AG20443 (cell line): ENCODE measurements around the gene C2CD4A.

Experiments used
- DNase-seq: peaks from one replicate; pipeline ENCODE4 v3.0.0; 2012; ENCODE audit warnings: low spot score, mixed read lengths

C2CD4A gene

DNA sequence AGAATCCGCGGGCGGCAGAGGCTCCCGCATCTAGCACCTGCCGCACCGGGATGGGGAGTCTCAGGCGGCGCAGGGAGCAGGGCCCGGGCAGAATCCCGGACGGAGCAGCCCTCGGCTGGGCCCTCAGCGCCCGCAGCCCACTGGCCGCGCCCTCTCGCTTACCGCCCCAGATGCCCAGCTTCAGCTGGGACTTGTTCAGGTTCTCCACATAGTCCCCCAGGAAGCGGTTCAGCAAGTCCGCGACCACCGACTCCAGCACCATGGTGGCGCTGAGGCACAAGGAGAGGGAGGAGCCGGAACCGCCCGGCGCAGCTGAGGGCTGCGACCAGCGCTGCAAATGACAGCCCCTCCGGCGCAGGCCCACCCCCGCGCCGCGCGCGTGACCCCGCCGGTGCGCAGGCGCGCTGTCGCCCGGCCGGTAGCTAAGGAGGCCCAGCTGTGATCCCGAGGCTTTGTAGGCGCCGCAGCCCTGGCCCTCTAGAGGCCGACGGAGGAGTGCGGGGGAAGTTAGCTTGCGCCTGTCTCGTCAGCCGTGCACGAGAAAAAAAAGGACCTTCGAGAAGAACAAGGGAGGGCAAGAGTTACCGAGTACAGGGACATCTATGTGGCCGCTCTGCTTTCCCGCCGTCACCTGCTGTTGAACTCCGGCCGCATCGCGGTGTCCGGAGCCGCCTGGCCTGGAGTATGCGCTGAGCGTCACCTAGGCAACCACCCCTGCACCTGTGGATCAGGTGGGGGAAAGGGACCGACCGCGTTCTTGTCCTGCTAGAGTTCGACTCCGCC, 6.5 kb upstream of the C2CD4A start, which contains the start of gene VPS13C:
VPS13C (minus strand) TSS at position 335 of the 783 bp plus-strand sequence; CDS start at position 262, 73 bp downstream.
- peak; percentile 99 for DNase-seq

DNA sequence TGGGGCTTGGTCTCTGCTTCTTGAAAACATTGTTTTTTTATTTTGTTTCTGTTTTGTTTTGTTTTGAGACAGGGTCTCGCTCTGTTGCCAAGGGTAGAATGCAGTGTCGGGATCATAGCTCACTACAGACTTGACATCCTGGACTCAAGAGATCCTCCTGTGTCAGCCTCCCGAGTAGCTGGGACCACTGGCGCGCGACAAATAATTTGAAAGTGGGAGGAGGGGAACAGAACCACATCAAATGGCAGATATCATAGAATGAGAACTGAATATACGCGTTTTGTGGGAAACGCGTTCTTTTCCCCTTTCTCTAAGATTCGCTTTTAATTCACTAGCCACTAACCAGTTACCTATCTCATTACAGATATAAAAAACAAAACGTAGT, 5.9 kb upstream of the C2CD4A start:
- DNase-seq = no peak

DNA sequence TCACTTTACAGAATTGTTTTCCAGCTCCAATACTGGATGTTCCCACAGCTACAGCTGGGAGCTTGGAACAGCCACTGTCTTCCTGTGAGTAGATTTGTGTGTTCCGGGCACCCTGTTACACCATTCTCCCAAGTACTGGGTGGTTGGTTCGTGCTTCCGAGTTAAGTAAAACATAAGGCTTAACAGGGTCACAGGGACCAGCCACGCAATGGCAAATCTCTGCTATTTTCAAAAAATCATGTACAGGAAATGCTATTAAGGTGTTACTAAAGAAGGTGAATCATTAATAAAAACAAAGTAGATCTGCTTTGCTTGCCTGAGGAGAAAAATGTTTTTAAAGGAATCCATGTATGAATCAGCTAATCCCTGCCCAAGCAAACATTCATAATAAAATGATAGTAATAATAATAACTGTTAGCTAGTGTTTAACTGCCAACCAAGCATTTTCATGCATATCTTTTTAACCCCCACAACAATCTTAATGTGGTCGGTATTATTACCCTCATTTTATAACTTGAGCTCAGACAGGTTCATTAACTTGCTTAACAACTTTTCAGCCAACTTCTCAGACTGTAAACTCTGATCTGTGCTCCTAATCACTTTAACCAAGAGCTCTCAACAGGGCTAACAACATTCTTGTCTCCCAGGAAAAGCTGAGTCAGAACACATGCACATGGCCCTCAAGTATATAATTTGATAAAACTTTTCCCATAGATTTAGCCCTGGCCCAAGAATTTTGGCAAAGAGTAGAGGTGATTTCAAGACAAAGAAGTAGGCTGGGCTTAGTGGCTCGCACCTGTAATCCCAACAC, 2.7 kb upstream of the C2CD4A start:
- DNase-seq = no peak

DNA sequence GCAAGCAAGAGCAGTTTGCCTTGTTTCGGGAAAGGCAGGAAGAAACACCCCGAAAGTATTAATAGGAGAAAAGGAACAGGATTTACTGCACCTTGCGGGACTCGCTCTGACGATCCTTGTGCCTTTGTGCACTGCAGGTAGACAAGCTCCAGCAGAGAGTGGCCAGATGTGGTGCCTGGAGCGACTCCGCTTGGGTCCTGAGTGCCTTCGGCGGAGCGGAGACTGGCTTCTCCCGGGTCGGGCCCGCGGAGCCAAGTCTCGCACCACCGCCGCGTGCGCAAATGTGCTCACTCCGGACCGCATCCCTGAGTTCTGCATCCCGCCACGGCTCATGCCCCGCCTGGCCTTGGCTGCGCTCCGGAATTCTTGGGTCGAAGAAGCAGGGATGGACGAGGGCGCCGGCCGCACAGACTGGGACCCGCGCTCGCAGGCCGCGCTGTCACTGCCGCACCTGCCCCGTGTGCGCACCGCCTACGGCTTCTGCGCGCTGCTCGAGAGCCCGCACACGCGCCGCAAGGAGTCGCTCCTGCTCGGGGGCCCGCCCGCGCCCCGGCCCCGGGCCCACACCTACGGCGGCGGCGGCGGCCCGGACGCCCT, 769 bp downstream of the C2CD4A start:
- DNase-seq = peak; percentile 37

- peak; percentile 63 for DNase-seq
These were observed 1.5 kb downstream of the C2CD4A start for GRCh38 chr15:62068071-62068809.

DNA sequence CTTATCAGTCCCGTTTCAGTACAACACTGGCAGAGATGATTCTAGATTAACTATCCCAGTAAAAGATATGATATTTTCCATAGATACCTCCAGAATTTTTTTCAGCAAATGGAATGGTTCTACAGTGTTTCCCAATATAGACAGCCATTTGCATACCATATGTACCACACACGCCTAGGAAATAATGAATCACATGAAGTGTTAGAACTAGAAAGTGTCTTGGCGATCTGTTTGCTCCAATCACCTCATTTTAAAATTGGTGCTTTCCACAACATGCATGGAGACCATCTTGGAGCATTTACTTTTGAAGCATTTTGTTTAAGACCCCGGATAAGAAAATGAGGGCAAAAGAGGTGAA, 2.0 kb downstream of the C2CD4A start:
- DNase-seq = no peak

DNA sequence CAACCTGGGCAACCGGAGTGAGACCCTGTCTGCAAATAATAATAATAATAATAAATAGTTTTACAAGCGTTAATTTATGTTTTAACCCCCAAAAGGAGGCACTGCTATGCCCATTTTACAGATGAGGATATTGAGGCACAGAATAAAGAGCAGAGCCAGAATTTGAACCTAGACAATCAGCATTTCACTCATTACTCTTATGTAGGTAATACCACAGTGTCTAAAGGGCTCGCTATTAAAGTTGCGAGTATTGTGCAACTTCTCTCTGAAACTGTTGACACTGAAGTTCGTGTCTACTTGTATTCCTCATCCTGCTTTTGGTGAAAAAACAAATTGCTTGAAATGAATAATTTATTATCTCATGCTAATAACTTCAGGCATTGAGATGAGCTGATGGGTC, 2.8 kb downstream of the C2CD4A start:
- no peak for DNase-seq

- DNase-seq = peak; percentile 26
These were observed 5.0 kb downstream of the C2CD4A start for GRCh38 chr15:62071711-62072308.

DNA sequence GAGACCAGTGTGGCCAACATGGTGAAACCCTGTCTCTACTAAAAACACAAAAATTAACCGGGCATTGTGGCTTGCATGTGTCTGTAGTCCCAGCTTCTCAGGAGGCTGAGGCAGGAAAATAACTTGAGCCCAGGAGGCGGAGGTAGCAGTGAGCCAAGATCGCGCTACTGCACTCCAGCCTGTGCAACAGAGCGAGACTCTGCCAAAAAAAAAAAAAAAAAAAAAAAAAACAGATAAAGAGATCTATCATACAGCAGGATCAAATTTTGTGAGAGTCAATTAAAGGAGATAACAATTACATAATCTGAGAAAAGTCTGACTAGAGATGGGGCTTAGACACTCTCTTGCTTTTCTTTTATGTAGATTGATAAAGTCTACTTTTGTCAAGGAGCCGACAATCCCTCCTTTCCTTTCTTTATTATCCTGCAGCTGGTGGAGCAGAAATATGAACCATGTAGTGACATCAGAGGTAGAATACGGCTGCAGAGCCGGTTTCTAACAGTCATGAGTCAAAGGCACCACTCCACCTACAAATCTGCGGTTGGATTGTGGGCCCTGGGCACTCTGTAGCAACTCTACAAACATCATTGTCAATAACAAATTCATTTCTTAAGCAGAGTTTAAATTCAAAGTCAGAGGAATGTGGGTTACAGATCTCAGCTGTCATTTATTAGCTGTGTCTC, 9.0 kb downstream of the C2CD4A start:
- DNase-seq = peak; percentile 53

- no peak for DNase-seq
These were observed 12.8 kb downstream of the C2CD4A start for GRCh38 chr15:62079594-62079993.

DNA sequence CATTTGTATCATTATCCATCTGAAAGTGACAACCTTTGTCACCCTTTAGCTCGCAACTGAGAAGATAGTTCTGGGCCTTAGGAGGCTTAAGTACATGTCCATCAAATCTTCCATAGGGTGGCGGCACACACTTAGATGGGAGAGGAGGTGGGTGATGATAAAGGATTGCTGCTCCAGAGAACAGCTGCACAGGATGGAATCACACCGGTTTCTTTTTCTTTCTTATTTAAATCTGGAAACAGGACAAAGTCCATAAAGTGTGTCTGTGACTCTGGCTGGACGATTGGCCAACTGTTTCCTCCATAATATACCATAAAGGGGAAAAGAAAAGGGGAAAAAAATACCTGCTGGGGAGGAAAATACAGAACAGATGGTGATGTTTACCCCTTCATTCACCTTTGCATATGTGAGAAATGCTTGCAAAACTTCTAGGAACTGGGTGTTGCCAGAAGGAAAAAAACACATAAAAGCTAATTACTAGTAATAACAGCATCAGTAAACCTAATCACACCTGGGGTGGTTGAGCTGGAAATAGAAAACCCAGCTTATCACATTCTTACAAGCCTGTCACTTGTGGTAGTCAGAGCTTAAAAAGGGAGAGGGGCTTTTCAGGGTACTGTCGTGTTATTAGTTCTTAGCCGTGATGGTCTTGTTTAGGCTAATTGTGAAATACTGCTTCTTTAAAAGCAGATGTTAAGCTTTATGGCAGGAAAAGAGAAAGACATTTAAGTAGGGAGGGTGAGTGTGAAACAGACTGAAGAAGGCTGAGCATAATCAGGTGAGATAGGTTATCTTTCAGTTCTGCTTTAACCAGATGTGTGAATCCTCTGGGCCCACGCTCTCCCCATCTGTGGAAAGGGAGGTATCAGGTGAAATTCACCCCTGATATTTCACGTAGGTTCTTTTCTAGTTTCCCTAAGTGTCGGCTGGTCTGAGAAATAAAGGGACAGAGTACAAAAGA, 16.7 kb downstream of the C2CD4A start:
- no peak for DNase-seq

- no peak for DNase-seq
These were observed 19.0 kb downstream of the C2CD4A start for GRCh38 chr15:62085740-62086139.

DNA sequence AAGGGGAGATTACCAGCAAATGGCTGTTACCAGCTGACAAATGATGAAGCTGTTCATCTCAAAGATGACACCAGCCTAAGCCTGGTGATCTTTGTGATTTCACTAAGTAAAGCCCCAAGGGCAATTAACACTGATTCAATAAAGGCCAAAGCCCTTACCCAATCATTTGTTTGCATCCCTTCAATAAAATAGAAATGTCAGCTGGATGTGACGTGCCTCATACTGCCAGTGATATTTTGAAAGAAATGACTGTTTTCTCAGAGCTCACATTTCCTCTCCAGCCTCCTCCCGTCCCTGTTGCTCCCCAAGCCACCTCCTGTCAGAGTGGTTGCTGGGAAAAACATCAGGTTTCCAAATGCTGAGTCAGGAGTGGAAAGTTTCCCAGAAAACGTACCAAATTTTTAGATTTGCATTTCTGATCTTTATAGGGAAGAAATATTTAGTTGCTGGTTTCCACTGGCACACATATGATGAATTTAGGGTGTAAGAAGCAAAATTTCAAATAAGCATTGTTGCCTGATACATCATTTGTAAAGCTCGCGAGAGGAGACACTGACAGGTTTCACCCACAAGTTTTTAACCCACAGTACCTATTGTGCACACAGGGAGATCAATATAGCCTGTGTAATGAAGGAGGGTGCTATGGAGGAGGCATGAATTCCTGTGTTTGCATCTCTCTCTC, 21.0 kb downstream of the C2CD4A start:
- peak; percentile 68 for DNase-seq

DNA sequence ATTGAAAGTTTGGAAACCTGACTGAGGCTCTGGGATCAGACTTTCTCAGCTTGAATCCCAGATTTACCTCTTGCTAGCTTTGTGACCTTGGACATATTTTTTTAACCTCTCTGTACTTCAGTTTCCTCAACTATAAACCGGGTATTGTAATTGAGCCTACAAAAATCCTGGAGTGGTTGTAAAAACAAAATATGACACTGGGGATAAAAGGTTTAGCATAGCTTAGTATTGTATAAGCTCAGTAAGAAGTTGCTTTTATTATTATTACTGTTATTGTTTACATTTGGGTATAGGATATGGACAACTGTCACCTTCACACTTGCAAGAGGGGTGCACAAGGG, 21.5 kb downstream of the C2CD4A start:
- no peak for DNase-seq

DNA sequence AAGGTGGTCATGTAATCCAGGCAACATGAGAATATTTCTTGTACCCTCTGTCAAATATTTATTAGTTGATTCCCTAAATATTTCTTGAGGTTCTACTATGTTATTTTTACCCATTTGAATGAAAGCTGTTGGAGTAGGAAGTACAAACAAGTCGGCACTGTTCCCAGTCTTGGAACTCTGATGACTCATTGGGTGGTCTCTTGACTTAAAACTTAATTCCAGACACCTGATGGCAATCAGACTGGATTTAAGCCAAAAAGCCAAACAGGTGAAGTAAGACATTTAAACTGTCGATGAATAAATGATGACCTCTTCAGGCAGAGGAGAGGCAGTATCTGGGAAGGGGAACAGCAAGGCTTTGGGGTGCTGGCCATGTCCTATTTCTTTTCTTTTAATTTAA, 22.8 kb downstream of the C2CD4A start:
- no peak for DNase-seq

GRCh38 chr15:62090988-62091387, 24.2 kb downstream of the C2CD4A start:
- no peak for DNase-seq

GRCh38 chr15:62093809-62094208, 27.0 kb downstream of the C2CD4A start:
- DNase-seq = no peak

DNA sequence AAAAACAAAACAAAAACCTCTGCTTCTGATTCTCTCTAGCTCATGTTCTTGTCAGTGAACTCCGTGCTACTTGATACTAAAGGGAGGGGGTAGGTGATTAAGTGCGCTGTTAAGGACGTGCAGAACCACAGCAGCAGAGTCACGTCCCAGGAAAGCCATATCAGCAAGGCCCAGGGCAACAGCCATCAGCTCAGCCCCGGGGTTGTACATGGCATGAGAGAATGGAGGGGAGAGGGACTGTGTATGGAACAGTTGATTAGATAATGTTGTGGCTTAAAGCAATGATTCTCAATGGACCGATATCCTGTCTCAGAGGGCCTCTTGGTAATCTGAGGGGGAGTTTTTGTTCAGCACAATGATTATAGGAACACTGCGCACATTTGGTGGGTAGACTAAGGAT, 27.6 kb downstream of the C2CD4A start:
- no peak for DNase-seq

- peak; percentile 83 for DNase-seq
These were observed 32.4 kb downstream of the C2CD4A start for GRCh38 chr15:62099094-62099601.
